Measurements from ENCODE around the gene FLOT1. TPM values are rescaled to one million over a fixed set of nuclear protein-coding genes. Genes with fewer than 3 reads are reported as not detected.

FLOT1 gene
- total RNA-seq, 1 donor = 101 TPM

DNA sequence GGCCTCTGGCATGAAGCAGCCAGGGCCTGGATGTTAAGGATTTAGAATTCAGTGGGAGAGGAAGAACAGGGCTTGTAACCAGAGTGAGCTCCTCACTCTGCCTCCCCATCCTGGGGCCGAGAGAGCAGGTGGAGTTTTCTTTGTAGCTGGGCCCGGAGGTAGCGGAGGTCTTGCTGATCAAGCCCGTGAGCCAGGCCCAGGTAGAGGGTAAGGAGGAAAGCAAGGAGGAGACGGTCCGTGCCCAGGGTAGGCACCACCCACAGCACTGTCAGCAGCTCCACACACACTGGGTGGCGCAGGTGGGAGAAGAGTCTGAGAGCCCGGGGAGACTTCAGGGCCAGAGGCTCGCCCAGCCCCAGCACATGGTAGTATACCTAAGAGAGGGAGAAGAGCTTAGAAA lies 53.9 kb downstream of the FLOT1 start:
- Histone ChIP-seq H4K20me1 (ENCODE audit: insufficient read depth, low read length) (peaks cover 23% of the 10 kb centered on the region), H3K27ac (ENCODE audit: low read depth, low read length) (peak overlapping the region; percentile 91), H2AFZ (ENCODE audit: low read length) (no peak overlapping the region), H3K27me3 (ENCODE audit: insufficient read depth, low read length) (no peaks in the 10 kb centered on the region), H3K79me2 (ENCODE audit: insufficient read depth, low read length) (peaks cover 57% of the 10 kb centered on the region), H3K36me3 (ENCODE audit: insufficient read depth, low read length) (peaks cover 7% of the 10 kb centered on the region), H3K4me2 (ENCODE audit: insufficient read depth, low read length) (peak overlapping the region; percentile 96), H3K4me3 (ENCODE audit: insufficient read depth, low read length) (peak overlapping the region; percentile 96), H3K4me1 (ENCODE audit: insufficient read depth, low read length) (peaks cover 36% of the 10 kb centered on the region), H3K9me3 (ENCODE audit: low read depth, low read length) (no peaks in the 10 kb centered on the region)
- no peak for DNase-seq (ENCODE audit: insufficient read length, low spot score, missing footprints)
- TF ChIP-seq, protein P1, sequence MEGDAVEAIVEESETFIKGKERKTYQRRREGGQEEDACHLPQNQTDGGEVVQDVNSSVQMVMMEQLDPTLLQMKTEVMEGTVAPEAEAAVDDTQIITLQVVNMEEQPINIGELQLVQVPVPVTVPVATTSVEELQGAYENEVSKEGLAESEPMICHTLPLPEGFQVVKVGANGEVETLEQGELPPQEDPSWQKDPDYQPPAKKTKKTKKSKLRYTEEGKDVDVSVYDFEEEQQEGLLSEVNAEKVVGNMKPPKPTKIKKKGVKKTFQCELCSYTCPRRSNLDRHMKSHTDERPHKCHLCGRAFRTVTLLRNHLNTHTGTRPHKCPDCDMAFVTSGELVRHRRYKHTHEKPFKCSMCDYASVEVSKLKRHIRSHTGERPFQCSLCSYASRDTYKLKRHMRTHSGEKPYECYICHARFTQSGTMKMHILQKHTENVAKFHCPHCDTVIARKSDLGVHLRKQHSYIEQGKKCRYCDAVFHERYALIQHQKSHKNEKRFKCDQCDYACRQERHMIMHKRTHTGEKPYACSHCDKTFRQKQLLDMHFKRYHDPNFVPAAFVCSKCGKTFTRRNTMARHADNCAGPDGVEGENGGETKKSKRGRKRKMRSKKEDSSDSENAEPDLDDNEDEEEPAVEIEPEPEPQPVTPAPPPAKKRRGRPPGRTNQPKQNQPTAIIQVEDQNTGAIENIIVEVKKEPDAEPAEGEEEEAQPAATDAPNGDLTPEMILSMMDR (IDR thresholded peaks at IDR 0.05; ENCODE audit: extremely low read depth, low read depth, low read length) = no peak

- peak; percentile 81 for DNase-seq (ENCODE audit: insufficient read length, low spot score, missing footprints)
- peak overlapping the region; percentile 91 for H3K27ac ChIP-seq (ENCODE audit: low read depth, low read length)
- peaks cover 64% of the 10 kb centered on the region for H3K79me2 ChIP-seq (ENCODE audit: insufficient read depth, low read length)
- peak overlapping the region; percentile 96 for H3K4me3 ChIP-seq (ENCODE audit: insufficient read depth, low read length)
- H2AFZ ChIP-seq (ENCODE audit: low read length) = peak overlapping the region; percentile 77
- no peaks in the 10 kb centered on the region for H3K27me3 ChIP-seq (ENCODE audit: insufficient read depth, low read length)
- TF ChIP-seq, protein P1 (IDR thresholded peaks at IDR 0.05; ENCODE audit: extremely low read depth, low read depth, low read length) = peak; percentile 10
- H3K36me3 ChIP-seq (ENCODE audit: insufficient read depth, low read length) = peaks cover 14% of the 10 kb centered on the region
- peaks cover 43% of the 10 kb centered on the region for H3K4me1 ChIP-seq (ENCODE audit: insufficient read depth, low read length)
- H3K4me2 ChIP-seq (ENCODE audit: insufficient read depth, low read length) = peak overlapping the region; percentile 96
- peaks cover 30% of the 10 kb centered on the region for H4K20me1 ChIP-seq (ENCODE audit: insufficient read depth, low read length)
- no peaks in the 10 kb centered on the region for H3K9me3 ChIP-seq (ENCODE audit: low read depth, low read length)
Observed at GRCh38 chr6:30687659-30688431, 54.6 kb downstream of the FLOT1 start.

- Histone ChIP-seq H2AFZ (ENCODE audit: low read length) (peak overlapping the region; percentile 77), H3K27me3 (ENCODE audit: insufficient read depth, low read length) (no peaks in the 10 kb centered on the region), H3K9me3 (ENCODE audit: low read depth, low read length) (no peaks in the 10 kb centered on the region), H3K79me2 (ENCODE audit: insufficient read depth, low read length) (peaks cover 72% of the 10 kb centered on the region), H3K4me3 (ENCODE audit: insufficient read depth, low read length) (peak overlapping the region; percentile 96), H4K20me1 (ENCODE audit: insufficient read depth, low read length) (peaks cover 38% of the 10 kb centered on the region), H3K4me1 (ENCODE audit: insufficient read depth, low read length) (peaks cover 49% of the 10 kb centered on the region), H3K4me2 (ENCODE audit: insufficient read depth, low read length) (peak overlapping the region; percentile 96), H3K36me3 (ENCODE audit: insufficient read depth, low read length) (peaks cover 17% of the 10 kb centered on the region), H3K27ac (ENCODE audit: low read depth, low read length) (peak overlapping the region; percentile 91)
- TF ChIP-seq, protein P1 (IDR thresholded peaks at IDR 0.05; ENCODE audit: extremely low read depth, low read depth, low read length) = no peak
- peak; percentile 98 for DNase-seq (ENCODE audit: insufficient read length, low spot score, missing footprints)
Observed at GRCh38 chr6:30686908-30687658, 55.4 kb downstream of the FLOT1 start.

All from osteoblast (primary cell).